ENCODE measurements around the gene CEACAM4. TPM values are rescaled to one million over a fixed set of nuclear protein-coding genes. Genes with fewer than 3 reads are reported as not detected.
A peak's percentile ranks its signal among the peaks of the same experiment; 100 is the strongest.
"Not testable (repeated sequence)": the region's sequence is repeated elsewhere in the genome, so short reads cannot be mapped to it uniquely, and the experiment has no call there.

The CEACAM4 gene
- polyA plus RNA-seq, 1 donor, result not detected

GRCh38 chr19:41582577-41583182, 44.2 kb downstream of the CEACAM4 start:
- DNase-seq, result not testable (repeated sequence)

DNA sequence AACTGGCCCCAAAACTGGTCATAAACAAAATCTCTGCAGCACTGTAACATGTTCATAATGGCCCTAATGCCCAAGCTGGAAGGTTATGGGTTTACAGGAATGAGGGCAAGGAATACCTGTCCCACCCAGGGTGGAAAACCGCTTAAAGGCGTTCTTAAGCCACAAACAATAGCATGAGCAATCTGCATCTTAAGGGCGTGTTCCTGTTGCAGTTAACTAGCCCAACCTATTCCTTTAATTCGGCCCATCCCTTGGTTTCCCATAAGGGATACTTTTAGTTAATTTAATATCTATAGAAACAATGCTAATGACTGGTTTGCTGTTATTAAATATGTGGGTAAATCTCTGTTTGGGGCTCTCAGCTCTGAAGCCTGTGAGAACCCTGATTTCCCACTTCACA, 45.8 kb downstream of the CEACAM4 start:
- DNase-seq, result not testable (repeated sequence)

- no peak for DNase-seq
Measured at GRCh38 chr19:41578886-41579285, 48.0 kb downstream of the CEACAM4 start.

- DNase-seq, result no peak
Measured at GRCh38 chr19:41577833-41578232, 49.0 kb downstream of the CEACAM4 start.

GRCh38 chr19:41577144-41577830, 49.6 kb downstream of the CEACAM4 start:
- DNase-seq, result no peak

DNA sequence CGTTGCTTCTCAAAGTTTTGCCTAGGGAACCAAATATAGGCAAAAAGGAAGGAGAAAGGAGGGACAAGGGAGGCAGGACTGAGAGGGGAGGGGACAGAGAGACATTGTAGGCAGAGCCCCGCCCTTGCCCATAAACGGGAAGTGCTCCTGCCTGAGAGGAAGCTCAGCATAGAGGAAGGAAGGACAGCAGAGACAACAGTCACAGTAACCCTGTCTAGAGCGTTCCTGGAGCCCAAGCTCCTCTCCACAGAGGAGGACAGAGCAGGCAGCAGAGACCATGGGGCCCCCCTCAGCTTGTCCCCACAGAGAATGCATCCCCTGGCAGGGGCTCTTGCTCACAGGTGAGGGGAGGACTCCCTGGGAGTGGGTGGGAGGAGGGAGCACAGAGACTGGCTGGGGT, 50.9 kb downstream of the CEACAM4 start, which contains the start of gene CEACAM21:
Gene CEACAM21, plus strand, starts transcription at position 169 of the 400 bp plus-strand sequence. Its CDS starts 109 bp downstream, at position 278.
- peak; percentile 18 for DNase-seq

DNA sequence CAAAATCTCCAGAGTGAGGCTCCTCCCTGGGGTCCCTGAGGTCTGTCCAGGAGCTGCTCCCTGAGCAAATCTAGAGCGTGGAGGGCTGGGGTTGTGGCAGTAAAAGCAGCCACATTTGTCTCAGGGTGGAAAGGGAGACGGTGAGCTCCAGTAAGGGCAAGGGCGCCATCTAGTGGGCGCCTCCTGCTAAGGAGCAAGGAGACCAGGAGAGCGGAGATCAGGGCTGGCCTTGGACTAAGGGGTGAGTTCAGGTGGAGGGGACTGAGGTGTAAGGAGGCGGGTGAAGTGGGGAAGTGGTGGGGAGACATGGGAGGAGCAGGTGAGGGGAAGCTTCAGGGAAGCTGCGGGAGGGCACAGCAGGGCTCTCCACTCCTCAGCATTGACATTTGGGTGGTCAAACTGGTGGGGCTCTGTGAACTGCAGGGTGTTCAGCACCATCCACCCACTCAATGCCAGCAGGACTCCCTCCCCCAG, 56.2 kb downstream of the CEACAM4 start:
- DNase-seq, result peak; percentile 77

DNA sequence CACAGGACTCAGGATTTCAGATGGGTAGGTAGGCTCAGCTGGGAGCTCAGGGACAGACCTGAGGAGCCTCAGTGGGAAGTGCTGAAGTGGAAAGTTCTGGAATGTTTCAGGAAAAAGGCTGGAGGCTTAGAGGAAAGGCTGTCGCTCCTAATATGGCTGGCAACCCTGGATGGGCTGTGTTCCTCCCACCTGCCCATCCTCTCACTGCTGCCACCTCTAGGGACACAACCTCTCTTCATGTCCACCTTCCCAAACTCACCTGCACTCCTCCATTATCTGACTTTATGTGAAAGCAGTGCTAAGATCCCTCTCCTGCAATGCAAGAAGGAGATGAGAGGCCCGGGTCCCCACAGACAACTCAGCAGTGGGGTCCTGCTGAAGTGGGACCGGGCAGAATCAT, 56.7 kb downstream of the CEACAM4 start:
- no peak for DNase-seq

GRCh38 chr19:41569481-41570150, 57.3 kb downstream of the CEACAM4 start:
- no peak for DNase-seq

Other genes with a start within 250 kb of the CEACAM4 start
- 17.6 TPM for gene EXOSC5, start 229.7 kb downstream of the CEACAM4 start, polyA plus RNA-seq (ENCODE audit: insufficient read length)
- gene BCKDHA, start 229.3 kb downstream of the CEACAM4 start, polyA plus RNA-seq (ENCODE audit: insufficient read length), result 35.2 TPM
- 3.1 TPM for gene B3GNT8, start 199.7 kb downstream of the CEACAM4 start, polyA plus RNA-seq (ENCODE audit: insufficient read length)
- gene DMAC2, start 187.2 kb downstream of the CEACAM4 start, polyA plus RNA-seq (ENCODE audit: insufficient read length), result 40.9 TPM
- gene ERICH4, start 183.9 kb downstream of the CEACAM4 start, polyA plus RNA-seq (ENCODE audit: insufficient read length), result not detected
- gene CEACAM21, start 50.9 kb downstream of the CEACAM4 start, polyA plus RNA-seq (ENCODE audit: insufficient read length), result 2.0 TPM
- not detected for gene CEACAM7, start 61.2 kb upstream of the CEACAM4 start, polyA plus RNA-seq (ENCODE audit: insufficient read length)
- gene CEACAM5, start 81.6 kb upstream of the CEACAM4 start, polyA plus RNA-seq (ENCODE audit: insufficient read length), result not detected
- gene CEACAM6, start 128.5 kb upstream of the CEACAM4 start, polyA plus RNA-seq (ENCODE audit: insufficient read length), result 0.08 TPM
- gene CEACAM3, start 169.5 kb upstream of the CEACAM4 start, polyA plus RNA-seq (ENCODE audit: insufficient read length), result not detected
- not detected for gene LYPD4, start 217.6 kb upstream of the CEACAM4 start, polyA plus RNA-seq (ENCODE audit: insufficient read length)
- gene DMRTC2, start 218.0 kb upstream of the CEACAM4 start, polyA plus RNA-seq (ENCODE audit: insufficient read length), result not detected
- 2,264 TPM for gene RPS19, start 233.2 kb upstream of the CEACAM4 start, polyA plus RNA-seq (ENCODE audit: insufficient read length)